HG03025 (cell line): ENCODE measurements around the gene FAM131B.
A peak's percentile ranks its signal among the peaks of the same experiment; 100 is the strongest.

Experiments
- ATAC-seq: cut with Tn5 transposase; IDR thresholded peaks from one replicate; pipeline ENCODE4 v1.9.1; 2021; ENCODE audit warnings: mild to moderate bottlenecking, moderate library complexity; ENCODE audit not compliant: unreplicated experiment, low FRiP score

Gene FAM131B

DNA sequence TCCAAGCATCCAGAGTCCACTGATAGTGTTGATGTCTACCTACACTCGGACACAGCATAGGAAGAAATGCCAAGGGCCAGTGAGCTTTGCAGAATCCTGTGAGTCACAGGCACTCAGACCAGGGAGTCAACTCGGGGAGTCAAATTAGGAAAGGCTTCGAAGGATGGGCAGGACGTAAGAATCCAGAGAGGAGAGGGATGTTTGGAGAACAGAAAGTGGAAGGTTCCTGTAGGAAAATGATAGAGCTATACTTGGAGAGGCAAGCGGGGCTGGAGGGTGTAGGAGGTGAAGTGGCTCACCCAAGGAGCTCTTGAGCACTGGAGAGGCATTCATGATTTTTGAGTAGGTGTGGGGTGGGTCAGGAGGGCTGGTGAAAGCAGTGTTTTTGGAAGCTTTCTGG is 21.6 kb upstream of the FAM131B start:
- no peak for ATAC-seq

DNA sequence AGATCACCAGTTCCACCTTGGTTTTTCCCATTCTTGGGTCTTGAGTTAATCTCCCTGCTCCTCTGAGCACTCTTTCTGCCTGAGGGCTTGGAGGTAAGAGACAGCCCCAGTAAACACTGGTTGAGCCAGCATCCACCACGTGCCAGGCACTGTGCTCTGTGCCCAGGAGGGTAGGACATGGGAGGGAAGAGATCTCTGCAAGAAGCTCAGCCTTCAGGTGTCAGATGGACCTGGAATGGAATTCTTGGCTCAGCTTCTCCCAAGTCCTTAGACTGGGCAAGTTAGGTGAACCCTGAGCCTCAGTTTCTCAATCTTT is 21.1 kb upstream of the FAM131B start:
- no peak for ATAC-seq

DNA sequence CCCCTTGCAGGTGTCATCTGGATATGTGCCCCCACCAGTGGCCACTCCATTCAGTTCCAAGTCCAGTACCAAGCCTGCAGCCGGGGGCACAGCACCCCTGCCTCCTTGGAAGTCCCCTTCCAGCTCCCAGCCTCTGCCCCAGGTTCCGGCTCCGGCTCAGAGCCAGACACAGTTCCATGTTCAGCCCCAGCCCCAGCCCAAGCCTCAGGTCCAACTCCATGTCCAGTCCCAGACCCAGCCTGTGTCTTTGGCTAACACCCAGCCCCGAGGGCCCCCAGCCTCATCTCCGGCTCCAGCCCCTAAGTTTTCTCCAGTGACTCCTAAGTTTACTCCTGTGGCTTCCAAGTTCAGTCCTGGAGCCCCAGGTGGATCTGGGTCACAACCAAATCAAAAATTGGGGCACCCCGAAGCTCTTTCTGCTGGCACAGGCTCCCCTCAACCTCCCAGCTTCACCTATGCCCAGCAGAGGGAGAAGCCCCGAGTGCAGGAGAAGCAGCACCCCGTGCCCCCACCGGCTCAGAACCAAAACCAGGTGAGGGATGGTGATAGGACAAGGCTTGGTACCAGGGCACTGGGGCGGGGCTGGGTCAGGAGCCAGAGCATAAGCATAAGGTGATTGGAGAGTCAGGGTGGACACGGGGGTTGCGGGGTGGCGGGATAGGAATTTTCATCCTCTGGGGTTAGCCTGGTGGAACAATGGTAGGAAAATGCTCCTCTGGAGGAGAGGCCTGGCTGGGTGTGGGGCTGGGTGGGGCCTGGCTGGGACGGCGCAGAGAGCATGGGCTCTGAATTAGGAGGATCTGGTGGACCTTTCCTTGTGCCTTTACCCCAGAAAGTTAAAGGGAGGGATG is 20.5 kb upstream of the FAM131B start:
- no peak for ATAC-seq

DNA sequence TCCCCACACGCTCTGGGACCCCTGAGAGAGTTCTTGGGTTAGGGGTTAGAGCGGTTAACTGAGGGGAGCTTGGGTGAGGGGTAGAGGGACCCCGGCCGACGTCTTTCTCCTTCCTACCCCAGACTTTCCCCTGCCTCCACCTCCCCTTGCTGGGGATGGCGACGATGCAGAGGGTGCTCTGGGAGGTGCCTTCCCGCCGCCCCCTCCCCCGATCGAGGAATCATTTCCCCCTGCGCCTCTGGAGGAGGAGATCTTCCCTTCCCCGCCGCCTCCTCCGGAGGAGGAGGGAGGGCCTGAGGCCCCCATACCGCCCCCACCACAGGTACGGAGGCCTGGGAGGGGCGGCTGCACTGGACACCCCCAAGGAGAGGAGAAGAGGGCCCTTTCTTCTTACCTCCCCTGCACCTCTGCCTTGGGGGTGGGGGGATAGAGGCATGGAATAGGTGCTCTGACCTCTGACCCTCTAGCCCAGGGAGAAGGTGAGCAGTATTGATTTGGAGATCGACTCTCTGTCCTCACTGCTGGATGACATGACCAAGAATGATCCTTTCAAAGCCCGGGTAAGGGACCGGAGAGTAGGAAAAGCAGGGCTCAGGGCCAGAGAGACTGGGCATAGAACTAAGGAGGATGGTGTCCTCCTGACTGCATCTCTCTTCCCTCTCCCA is 19.7 kb upstream of the FAM131B start:
- ATAC-seq = no peak

DNA sequence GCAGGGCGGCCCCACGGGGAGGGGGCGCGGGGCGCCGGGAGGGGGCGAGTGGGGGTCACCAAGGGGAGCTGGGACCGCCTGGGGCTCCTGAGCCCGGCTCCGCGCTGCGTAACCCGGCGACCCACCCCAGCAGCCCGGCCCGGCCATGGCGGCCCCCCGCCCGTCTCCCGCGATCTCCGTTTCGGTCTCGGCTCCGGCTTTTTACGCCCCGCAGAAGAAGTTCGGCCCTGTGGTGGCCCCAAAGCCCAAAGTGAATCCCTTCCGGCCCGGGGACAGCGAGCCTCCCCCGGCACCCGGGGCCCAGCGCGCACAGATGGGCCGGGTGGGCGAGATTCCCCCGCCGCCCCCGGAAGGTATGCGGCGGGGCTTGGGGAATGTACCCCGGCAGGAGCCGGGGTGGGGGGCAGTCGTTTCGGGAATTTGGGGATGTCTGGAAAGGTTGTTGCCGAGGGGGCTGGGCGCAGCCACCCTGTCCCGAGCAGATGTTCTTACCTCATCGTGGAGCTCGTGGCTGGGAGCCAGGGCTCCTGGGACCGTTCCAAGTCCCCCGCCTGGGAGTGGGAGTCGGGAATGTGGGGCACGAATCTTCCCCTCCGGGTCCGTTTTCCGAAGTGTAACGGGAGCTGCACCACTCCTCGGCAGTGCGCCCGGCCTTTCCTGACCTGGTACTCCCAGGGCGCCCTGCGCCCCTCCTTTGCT is 19.1 kb upstream of the FAM131B start:
- ATAC-seq = peak; percentile 6

DNA sequence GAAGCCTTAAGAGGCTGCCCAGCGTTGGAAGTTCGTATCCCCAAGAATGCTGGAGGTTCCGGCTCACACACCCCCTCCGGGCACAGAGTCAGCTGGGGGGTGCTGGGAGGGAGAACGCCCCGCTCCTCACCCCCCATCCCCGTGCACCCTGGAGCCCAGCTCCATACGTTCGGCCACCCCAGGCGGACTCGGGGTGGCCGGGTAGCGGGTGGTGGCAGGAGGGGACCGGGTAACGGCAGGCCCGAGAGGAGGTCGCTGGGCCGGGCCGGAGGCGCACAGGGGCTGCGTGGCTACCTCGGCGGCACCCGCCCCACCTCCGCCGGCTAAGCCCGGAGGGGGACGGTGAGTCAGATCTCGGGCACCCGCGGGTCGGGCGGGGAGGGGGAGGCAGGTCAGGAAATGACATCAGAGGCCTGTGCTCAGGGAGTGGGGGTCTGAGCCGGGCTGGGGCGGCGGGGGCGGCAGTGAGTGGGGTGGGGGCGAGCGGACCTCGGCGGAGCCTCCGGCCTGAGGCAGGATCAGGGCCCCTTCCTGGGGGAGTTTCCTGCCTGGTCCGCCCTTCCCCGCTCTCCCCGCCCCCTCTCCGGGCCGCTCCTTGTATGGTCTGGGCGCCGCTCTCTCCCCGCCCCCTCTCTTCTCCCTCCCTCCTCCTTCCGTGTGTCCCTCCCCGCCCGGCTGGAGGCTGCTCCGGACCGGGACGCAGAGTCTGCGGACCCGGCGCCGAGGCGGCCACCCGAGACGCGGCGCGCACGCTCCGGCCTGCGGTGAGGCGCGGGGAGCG is 18.3 kb upstream of the FAM131B start, which contains the start of gene ZYX:
TSS of gene ZYX (plus strand) at position 700 of the 781 bp plus-strand sequence. CDS start 227 bp downstream, outside the sequence.
- peak; percentile 78 for ATAC-seq

DNA sequence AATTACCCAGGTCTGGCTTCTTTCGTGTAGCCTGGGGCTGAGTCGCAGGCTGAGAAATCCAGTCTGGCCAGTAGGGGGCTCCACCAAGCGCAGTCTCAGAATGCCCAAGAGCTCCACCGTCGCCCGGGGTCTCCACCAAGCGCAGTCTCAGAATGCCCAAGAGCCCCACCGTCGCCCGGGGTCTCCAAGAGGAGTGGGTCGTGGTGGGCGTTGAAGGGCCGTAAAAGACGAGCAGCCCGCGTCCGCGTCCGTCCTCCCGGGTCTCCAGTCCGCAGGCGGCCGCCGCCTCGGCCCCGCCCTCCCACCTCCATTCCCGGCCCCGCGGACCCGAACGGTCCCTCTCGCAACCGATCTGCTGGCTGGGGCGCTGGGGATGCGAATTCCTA is 17.7 kb upstream of the FAM131B start:
- ATAC-seq = peak; percentile 61

DNA sequence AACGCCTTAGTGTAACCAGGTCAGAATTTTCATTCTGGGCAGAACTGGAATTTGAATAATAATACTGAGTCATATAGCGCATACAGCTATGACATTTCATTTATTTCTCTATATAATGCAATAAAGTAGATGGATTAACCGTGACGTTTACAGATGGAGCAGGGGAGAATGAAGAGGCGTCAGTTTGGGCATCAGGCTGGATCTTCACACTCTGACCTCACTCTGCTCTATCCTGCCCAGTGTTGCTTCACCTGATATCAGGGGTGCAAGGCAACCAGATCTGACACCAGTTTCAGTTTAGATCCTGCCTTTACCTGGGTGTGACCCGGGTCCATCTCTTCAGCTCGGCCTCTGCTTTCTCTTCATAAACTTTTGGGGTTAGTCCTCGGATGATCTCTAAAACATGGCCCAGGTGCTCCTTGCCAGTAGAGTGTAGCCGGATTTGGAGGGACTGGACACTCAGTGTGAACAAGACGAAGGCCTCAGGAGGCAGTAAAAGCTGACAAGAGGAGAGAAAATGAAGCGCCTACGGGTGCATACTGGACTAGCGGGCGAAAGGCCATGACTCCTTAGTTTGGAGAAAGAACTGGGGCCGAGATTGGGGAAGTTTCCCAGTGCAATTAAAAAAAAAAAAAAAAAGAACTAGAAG is 17.2 kb upstream of the FAM131B start:
- ATAC-seq = peak; percentile 1

DNA sequence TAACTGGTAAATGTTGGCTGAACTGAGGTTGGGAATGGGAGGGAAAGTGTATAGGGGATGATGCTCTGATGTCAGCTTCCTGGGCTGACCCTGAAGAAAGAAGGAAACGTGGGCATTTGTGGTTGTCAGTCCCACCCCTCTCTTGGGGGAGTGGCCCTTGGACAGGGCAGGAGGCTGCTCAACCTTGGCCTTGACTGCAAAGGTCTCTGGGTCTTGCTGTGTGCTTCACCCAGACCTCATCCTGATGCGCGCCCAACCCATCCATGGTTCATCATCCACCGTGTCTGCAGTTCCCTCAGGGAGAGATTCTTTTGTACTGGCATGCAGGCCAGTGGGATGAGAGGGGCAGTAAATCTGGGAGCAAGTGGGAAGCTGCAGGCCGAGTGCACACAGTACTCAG is 13.9 kb upstream of the FAM131B start:
- ATAC-seq = no peak

DNA sequence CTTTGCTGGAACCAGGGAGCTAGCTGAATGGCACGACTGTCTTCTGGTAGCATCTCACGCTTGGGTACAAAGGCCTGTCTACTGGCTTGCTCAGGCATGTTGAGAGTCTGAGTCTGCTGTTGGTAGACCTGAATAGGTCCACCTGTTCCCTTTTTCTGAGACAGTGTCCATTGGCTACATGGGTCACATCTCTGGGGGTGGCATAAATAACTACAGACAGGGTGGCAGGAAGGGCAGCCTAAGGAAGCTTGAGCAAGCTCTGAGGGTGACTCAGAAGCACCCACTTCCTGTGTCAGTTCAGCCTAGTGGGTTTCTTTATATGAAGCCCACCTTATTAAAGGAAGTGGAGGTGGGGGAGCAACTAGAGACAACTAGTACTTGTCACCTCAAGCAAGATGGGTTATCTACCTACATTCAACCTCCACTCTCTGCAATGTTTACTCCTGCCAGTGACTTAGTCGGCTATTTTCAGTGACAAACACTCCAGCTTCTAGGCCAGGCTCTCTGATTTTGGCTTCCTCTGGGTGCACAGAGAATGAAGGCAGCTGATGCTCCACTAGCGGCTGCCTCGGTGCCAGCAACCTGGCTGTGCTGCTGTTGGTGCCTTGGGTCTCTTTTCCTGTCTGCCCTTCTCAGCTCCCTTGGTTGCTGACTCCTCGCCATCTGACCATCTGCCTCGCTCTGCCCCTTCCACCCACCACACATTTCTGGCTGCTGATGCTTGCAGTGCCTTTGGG is 13.0 kb upstream of the FAM131B start:
- ATAC-seq = no peak

DNA sequence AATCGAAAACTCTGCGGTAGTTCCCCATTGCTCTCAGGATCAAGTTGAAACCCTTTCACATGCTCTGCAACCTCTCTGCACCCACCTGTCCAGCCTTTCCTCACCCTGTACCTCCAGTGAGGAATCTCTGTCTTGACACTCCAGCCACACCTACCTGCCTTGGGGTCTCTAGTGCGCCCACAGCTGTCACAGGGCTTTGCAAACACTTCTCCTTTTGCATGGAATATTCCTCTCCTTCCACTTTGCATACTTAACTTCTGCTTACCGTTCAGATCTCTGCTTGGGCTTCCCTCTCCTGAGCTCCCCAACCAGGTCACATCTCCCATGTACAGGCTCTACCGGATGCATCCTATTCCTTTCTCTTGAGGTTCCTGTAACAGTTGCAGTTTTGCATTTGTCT is 12.0 kb upstream of the FAM131B start:
- no peak for ATAC-seq

DNA sequence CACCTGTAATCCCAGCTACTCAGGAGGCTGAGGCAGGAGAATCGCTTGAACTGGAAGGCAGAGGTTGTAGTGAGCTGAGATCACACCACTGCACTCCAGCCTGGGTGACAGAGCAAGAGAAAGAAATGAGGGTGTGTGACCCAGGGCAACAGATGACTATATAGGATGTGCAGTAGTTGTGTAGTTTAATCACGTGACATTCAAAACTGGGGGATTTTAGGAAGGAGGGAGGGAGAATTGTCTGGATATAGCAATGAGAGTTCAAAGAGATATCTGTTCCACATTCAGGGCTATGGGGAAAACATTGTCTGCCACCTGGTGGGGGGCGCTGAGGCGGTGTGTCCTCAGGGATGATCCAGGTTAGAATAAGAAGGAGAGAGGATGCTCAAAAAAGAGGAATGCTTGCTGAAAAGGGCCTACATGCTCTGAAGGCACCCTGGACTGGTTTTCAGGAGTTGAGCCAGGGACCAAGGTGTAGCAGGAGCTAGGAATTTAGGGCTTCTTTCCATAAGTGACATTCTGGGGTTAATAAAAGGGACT is 10.8 kb upstream of the FAM131B start:
- no peak for ATAC-seq

DNA sequence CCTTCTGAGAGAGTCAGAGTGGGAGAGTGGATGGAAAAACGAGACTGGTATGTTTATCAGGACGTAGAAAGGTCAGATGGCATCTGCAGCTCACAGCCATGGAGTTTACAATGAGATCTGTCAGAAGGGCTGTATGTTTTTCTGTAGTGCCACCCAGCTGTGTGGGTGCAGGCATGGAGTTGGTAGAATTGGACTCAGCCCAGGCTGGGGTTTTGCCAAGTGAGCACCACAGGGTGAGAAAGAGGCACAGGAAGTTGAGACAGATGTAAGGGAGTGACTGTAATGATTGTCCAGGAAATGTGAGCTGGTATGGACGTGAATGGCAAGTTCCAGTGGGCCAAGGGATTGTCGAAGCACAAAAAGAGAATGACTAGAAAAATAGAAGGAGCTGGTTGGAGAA is 9.6 kb upstream of the FAM131B start:
- ATAC-seq = no peak

DNA sequence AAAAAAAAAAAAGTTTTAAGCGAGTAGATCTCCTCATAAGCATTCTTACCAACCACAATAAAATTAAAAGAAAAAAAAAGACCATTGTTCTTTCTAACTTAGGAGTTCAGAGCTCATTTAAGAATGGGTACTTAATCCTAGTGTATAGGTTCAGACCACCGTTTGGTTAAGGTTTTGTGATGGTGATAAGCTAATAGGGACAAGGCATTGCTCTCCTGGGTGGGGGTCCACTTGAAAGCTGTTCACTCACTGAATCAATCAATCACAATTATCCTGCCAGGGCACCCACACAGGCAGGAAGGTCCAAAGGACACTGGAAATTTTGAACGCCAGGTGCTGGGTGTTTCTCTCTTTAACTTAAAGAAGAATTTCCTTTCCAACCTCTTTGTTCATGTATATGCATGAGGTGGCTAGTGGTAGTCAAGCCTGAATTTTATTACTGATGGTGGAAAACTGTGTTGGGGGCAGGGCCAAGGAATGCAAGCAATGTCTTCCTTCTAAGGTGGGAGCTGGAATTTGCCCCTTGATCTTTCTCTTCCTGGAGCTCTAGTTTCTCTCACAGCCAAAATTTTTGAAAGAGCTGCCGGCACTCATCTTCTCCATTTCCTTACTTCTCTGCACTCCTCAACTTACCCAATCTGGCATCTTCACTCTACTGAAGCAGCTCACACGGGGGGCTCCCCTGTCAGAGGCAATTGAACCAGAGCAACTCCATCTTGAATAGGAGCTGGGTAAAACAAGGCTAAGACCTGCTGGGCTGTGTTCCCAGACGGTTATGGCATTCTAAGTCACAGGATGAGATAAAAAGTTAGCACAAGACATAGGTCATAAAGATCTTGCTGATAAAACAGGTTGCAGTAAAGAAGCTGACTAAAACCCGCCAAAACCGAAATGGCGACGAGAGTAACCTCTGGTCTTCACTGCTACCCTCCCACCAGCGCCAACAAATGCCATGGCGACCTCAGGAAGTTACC is 7.5 kb upstream of the FAM131B start:
- no peak for ATAC-seq

DNA sequence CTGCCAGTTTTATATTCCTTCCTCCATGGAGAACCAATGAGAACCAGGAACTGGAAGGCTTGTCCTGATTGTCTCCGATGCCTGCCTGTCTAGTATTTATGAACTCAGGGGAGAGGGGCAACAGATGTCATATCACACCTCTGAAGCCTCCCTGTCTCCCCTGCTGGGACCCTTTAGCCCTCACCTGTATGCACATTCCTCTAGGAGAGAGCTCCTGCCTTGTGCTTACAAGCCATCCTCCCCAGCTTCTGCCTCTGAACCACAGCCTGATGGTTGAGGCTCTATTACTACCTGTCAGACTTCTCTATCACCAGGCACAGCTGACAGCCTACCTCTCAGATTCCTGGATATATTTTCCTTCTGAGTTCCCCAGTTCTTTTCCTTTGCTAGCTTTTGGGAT is 5.9 kb upstream of the FAM131B start:
- ATAC-seq = no peak

DNA sequence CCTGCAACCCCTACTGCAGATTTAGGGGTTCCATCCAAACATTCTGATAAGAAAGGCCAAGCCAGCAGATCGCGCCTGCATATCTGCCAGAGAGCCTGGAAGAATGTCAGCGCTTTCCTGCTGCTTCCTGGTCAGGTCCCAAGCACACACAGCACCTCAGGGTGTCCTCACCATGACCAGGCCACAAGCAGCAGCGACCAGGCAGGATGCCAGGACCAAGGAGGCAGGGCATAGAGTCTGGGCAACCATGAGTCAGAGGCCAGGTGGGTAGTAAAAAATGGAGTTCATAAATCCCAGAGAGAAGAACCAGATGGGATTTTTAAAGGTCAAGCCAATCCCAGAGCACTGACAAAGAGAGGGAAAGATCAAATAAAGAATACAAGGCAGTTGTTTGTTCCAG is 5.5 kb upstream of the FAM131B start:
- no peak for ATAC-seq

DNA sequence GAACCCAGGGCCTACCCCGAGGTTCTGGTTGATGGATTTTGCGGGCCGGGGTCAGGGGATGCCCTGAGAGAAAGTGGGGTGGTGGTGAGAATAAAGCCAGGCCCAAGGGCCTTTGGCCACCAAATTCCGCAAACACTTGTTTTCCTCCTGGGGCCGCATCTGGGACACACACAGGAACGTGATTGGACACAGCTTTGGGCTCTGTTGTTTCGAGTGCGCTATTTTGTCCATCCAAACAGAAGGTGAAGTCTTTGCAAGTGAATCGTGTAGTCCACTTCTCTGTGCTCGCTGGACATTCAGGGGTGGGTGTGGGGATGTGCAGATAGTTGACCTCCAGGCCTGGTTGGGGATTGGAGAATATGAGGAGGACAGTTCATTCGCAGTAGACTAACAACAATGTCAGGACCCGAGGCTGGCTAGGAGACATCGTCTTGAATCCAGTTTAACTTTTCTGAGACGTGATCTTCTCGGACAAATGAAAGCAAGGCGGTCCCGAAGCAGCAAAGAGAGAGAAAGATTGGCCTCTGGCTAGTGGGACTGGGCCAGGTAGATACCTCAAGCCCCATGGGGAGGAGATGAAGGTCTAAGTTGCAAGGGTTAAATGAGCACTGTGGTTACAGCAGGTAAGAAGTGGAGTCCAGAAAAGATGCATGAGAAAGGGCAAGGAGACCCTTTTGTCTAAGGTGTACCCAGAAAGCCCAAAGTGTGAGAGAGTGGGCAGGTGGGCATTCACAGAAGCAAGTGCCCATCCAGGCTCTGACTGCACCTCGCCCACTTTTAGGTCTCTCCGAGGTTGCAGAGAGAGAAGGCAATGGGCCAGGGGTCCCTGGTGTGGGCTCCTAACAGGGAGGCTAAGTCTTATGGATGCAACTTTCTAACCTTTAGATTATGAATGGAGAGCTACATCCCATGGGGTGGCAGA is 764 bp upstream of the FAM131B start:
- no peak for ATAC-seq
